GM18951 (cell line): Measurements from ENCODE around the gene PAQR9.

Experiments
- POLR2A ChIP-seq: IDR thresholded peaks from 4 replicates; pipeline ENCODE4 v1.6.1; 2011; ENCODE audit warnings: mild to moderate bottlenecking; ENCODE audit not compliant: insufficient read length, insufficient read depth; ENCODE audit errors: extremely low read depth
- in situ Hi-C: fragments of 300-500 bp; cut with MboI; formaldehyde crosslinking; loops from one replicate; pipeline ENCODE4 v1.12.0; 2022; ENCODE audit warnings: low sequenced_read_pairs, mixed read lengths, inconsistent platforms; ENCODE audit not compliant: unreplicated experiment

The PAQR9 gene

GRCh38 chr3:142940000-142940399 is 23.5 kb downstream of the PAQR9 start:
- no peak for TF ChIP-seq POLR2A
- in situ Hi-C loops, result no loop called here

- in situ Hi-C loops, result no loop called here
Measured at GRCh38 chr3:142935963-142936362, 27.5 kb downstream of the PAQR9 start.

GRCh38 chr3:142934887-142935269 is 28.6 kb downstream of the PAQR9 start:
- in situ Hi-C loops, result no loop called here
- TF ChIP-seq POLR2A, result no peak

More at GRCh38 chr3:142935963-142936362, 27.5 kb downstream of the PAQR9 start:
- no peak for TF ChIP-seq POLR2A

GRCh38 chr3:142934128-142934886 is 29.2 kb downstream of the PAQR9 start:
- TF ChIP-seq POLR2A, result no peak
- in situ Hi-C loops, result no loop called here

GRCh38 chr3:142931222-142931621 is 32.3 kb downstream of the PAQR9 start:
- in situ Hi-C loops, result no loop called here
- no peak for TF ChIP-seq POLR2A

- TF ChIP-seq POLR2A, result no peak
- in situ Hi-C loops, result no loop called here
Measured at GRCh38 chr3:142930463-142930862, 33.0 kb downstream of the PAQR9 start.

GRCh38 chr3:142929890-142930289 is 33.6 kb downstream of the PAQR9 start:
- in situ Hi-C loops, result no loop called here

GRCh38 chr3:142929109-142929508 is 34.4 kb downstream of the PAQR9 start:
- in situ Hi-C loops, result no loop called here
- TF ChIP-seq POLR2A, result no peak

More at GRCh38 chr3:142929890-142930289, 33.6 kb downstream of the PAQR9 start:
- no peak for TF ChIP-seq POLR2A

- in situ Hi-C loops, result no loop called here
- TF ChIP-seq POLR2A, result no peak
Measured at GRCh38 chr3:142926368-142926944, 37.0 kb downstream of the PAQR9 start.

- in situ Hi-C loops, result no loop called here
- TF ChIP-seq POLR2A, result no peak
Measured at GRCh38 chr3:142925140-142925539, 38.3 kb downstream of the PAQR9 start.

- in situ Hi-C loops, result no loop called here
- TF ChIP-seq POLR2A, result no peak
Measured at GRCh38 chr3:142923694-142924093, 39.8 kb downstream of the PAQR9 start.

GRCh38 chr3:142916605-142917004 is 46.9 kb downstream of the PAQR9 start:
- TF ChIP-seq POLR2A, result no peak
- in situ Hi-C loops, result no loop called here

- no peak for TF ChIP-seq POLR2A
- in situ Hi-C loops, result no loop called here
Measured at GRCh38 chr3:142915636-142916035, 47.8 kb downstream of the PAQR9 start.

GRCh38 chr3:142914286-142914811 is 49.1 kb downstream of the PAQR9 start:
- in situ Hi-C loops, result no loop called here
- TF ChIP-seq POLR2A, result no peak
